GM19023 (cell line): Measurements from ENCODE around the gene PRCD.
A peak's percentile ranks its signal among the peaks of the same experiment; 100 is the strongest.
"Not testable (repeated sequence)": the region's sequence is repeated elsewhere in the genome, so short reads cannot be mapped to it uniquely, and the experiment has no call there.

Source experiments
- ATAC-seq: cut with Tn5 transposase; IDR thresholded peaks from one replicate; pipeline ENCODE4 v1.9.1; 2021; ENCODE audit warnings: mild to moderate bottlenecking, moderate library complexity; ENCODE audit not compliant: unreplicated experiment

PRCD gene

GRCh38 chr17:76502341-76503211 lies 37.3 kb upstream of the PRCD start:
- ATAC-seq = no peak

DNA sequence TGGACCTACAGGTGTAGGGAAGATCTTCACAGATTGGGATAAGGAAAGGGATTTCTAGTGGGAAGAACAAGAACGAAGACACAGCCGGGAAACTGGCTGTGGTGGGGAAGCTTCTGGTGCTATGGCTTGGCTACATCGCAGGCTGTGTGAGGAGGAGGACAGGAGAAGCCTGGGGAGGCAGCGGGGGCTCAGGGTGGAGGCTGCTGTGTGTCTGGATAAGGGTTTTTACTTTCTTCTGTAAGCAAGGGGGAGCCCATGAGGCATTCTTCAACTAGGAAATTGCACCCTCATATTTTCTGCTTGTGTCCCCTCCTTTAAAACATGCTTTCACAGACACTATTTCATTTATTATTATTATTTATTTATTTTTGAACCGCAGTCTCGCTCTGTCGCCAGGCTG lies 35.7 kb upstream of the PRCD start:
- no peak for ATAC-seq

DNA sequence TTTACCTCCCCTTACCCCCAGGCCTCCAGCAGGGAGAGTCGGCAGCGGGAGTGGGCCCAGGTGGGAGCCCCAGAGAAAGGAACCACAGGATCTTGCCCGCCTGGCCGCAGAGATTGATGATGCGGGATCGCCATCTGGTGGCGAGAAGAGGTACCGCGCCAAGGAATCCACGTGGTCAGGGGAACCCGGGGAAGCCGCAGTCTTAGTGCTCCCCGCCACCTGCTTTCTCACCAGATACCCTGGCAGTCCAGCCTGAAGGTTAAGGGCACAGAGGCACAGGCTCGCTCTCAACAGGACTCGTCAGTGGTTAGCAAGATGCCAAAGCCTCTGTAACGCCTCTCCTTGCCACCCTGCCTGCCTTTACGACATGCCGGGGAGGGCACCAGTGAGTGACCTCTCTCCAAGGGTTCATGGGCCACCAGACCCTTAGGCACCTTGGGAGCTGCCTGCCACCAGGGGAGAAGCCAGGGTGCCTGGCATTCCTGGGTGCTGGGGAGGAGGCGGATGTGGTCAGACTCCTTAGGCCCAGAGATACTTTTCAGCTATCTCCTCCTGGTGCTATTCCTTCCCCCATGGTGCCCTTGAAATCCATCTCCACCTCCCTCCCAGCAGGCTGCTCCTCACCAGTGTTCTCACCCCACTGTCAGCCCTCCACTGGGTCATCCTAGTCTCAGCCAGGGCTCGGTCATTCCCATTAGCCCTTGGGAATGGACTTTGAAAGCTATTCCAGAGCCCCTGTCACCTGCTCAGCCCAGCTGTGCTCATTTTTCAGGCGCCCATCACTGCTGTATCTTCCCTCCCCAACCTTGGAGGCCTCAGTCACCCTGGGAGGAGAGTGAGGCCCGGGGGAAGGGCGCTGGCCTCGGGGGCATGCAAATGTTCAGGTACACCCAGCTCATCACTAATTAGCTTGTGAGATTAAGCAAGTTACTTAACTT lies 33.2 kb upstream of the PRCD start:
- no peak for ATAC-seq

DNA sequence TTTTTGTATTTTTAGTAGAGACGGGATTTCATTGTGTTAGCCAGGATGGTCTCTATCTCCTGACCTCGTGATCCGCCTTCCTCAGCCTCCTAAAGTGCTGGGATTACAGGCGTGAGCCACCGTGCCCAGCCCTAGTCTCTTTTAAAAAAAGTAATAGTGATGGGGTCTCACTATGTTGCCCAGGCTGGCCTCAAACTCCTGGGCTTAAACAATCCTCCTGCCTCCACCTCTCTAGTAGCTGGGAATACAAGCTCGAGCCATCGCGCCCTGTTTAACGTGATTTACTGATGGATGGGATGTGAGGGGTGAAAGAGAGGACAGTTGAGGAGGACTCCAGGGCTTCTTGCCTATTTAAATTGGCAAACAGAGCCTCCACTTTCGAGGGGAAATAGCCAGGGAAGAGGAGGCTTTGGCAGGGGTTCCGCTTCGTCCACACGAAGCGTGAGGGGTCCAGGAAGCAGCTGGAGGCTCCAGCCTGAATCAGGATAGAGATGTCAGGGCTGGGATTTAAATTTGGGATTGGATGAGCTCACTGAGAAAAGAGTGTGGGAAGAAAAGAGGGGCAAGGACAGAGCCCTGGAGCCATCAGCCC lies 31.3 kb upstream of the PRCD start:
- not testable (repeated sequence) for ATAC-seq

- ATAC-seq = no peak
Measured at GRCh38 chr17:76510831-76511244, 29.0 kb upstream of the PRCD start.

GRCh38 chr17:76511668-76512365 lies 28.0 kb upstream of the PRCD start:
- ATAC-seq = no peak

GRCh38 chr17:76512366-76513305 lies 27.2 kb upstream of the PRCD start:
- no peak for ATAC-seq

GRCh38 chr17:76513306-76513692 lies 26.5 kb upstream of the PRCD start:
- no peak for ATAC-seq

- not testable (repeated sequence) for ATAC-seq
Measured at GRCh38 chr17:76514355-76514754, 25.5 kb upstream of the PRCD start.

DNA sequence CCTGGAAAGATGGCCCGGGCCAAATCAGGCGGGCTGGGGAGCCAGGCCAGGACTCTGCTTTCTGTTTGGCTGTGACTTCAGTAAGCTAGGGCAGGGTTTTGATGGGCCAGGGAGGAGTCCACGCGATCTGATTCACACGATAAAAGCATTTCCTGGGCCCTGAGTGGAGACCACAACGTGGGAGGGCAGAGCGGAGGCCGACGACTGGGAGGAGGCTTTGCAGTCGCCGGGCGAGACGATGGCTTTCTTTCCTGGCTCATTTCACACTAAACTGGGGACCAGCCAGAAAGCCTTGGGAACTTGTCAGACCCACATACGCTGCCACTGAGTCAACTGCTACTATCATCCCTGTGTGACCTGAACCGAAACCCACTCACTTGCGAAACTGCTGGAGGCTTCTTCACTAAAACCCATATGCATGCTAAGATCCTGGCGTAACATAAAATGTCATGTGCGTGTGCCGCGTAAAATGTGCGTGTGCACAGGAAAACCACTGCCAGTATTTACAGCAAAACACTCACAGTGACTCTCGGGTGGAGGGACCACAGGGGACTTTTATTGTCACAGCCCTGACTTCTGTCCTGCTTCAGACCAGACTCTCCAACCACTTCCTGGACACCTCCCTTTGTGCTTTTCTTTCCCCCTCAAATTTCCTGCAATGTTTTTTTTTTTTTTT lies 24.4 kb upstream of the PRCD start:
- peak; percentile 52 for ATAC-seq

- no peak for ATAC-seq
Measured at GRCh38 chr17:76517638-76518038, 22.2 kb upstream of the PRCD start.

GRCh38 chr17:76519048-76519966 lies 20.5 kb upstream of the PRCD start:
- ATAC-seq = no peak

DNA sequence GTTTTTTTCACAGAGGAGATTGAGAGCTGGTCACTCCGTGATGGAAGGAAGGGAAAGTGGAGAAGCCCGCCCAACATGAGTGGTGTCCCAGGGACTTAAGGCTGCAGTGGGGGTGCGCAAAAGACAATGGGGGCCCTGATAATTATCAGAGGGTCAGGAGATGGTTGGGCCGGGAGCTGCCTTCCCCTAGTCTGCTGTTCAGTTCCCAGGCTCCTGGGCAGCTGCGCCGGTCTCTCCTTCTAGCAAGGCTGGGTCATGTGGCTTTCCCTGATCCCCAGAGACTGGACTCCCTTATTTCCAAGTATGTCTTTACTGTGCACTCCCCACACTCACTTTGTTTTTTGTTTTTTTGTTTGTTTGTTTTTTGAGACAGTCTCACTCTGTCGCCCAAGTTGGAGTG lies 18.6 kb upstream of the PRCD start:
- no peak for ATAC-seq

DNA sequence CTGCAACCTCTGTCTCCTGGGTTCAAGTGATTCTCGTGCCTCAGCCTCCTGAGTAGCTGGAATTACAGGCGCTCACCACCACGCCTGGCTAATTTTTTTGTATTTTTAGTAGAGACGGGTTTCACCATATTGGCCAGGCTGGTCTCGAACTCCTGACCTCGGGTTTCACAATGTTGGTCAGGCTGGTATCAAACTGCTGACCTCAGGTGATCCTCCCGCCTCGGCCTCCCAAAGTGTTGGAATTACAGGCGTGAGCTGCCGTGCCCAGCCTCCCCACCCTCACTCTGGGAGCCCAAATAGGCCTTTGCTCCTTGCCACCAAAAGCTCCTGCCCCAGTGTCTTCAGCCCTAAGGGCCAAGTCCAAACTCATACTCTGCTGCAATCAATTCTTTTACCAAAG lies 18.2 kb upstream of the PRCD start:
- ATAC-seq = not testable (repeated sequence)

GRCh38 chr17:76523084-76524037 lies 16.5 kb upstream of the PRCD start:
- ATAC-seq = no peak

- ATAC-seq = no peak
Measured at GRCh38 chr17:76524598-76525512, 15.0 kb upstream of the PRCD start.
